ENCODE results near the gene ALDH18A1.

Gene ALDH18A1

DNA sequence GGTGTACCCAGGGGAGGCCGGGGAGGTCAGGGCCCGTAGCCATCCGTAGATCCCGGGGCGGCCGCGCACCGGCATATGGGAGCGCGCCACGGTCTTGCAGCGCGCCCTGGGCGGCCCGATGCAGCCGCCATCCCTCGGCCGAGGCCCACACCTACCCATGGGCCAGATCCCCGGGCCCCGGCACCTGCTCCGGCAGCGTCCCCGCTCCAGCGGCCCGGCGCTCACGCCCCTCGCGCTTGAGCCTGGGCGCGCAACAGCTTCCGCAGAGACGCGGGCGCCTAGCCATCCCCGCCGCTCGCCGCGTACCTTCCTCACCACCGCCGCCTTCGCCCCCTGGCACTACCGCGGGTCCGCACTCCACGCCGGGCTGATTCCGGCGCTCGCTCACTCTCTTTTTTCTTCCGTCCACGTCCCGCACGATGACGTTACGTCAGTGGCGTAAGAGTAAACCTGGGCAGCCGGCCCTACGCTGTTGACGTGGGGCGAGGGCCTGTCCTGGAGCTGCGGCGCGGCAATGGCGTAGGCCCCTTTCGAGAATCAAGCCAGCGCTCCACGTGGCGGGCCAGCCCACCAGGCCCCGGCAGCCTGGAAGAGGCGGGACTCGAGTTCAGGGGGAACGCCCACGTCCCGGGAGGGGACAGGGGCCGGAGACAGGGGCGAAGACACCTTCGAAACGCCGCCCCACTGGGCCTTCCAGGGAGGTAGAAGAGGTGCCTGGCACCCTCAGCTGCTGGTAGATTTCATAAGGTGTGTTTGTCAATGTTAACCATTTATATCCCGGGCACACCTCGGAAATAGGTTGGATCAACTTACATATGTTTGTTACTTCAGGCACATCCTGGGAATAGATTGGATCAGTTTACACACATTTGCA, at the start of gene ALDH18A1:
Gene ALDH18A1, minus strand, starts transcription at position 421 of the 874 bp plus-strand sequence. CDS start 3,334 bp downstream, outside the sequence.
- H3K79me2 ChIP-seq (ENCODE audit: insufficient read depth, low read depth): peaks cover 20% of the 10 kb centered on the region

DNA sequence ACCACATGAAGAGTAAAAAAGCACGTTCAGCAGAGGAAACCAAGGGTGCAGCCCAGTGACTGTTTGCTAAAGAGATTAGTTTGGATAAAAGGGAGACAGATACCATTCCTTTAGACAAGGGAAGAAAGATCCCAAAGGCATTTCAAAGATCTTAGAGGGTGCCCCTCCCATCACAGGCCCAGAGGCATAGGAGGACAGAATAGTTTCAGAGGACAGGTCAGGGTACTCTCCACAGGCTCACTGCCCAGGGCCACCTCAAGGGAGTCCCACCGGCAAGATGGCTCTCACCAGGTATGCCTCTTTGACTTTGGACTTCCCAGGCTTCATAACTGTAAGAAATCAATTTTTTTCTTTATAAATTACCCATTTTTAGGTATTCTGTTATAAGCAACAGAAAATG, 41.9 kb upstream of the ALDH18A1 start:
- no peaks in the 10 kb centered on the region for H3K27me3 ChIP-seq (ENCODE audit: insufficient read depth, low read depth)
- peaks cover 2% of the 10 kb centered on the region; the same call in 1 of the 2 replicates for H3K79me2 ChIP-seq (ENCODE audit: insufficient read depth, low read depth)
- no peak overlapping the region for H3K4me3 ChIP-seq (IDR thresholded peaks at IDR 0.05; ENCODE audit: insufficient read depth, low read depth, low read length)
- TF ChIP-seq, protein P1, sequence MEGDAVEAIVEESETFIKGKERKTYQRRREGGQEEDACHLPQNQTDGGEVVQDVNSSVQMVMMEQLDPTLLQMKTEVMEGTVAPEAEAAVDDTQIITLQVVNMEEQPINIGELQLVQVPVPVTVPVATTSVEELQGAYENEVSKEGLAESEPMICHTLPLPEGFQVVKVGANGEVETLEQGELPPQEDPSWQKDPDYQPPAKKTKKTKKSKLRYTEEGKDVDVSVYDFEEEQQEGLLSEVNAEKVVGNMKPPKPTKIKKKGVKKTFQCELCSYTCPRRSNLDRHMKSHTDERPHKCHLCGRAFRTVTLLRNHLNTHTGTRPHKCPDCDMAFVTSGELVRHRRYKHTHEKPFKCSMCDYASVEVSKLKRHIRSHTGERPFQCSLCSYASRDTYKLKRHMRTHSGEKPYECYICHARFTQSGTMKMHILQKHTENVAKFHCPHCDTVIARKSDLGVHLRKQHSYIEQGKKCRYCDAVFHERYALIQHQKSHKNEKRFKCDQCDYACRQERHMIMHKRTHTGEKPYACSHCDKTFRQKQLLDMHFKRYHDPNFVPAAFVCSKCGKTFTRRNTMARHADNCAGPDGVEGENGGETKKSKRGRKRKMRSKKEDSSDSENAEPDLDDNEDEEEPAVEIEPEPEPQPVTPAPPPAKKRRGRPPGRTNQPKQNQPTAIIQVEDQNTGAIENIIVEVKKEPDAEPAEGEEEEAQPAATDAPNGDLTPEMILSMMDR (conservative IDR thresholded peaks at IDR 0.05; ENCODE audit: low read depth, low read length): no peak
- H3K9ac ChIP-seq: no peak overlapping the region
- H3K4me1 ChIP-seq (ENCODE audit: low read depth, poor library complexity, severe bottlenecking): peaks cover 4% of the 10 kb centered on the region
- no peak overlapping the region for H2AFZ ChIP-seq (ENCODE audit: low read depth)
- no peaks in the 10 kb centered on the region for H4K20me1 ChIP-seq (ENCODE audit: insufficient read depth)
- H3K4me2 ChIP-seq: no peak overlapping the region
- H3K27ac ChIP-seq: no peak overlapping the region
- H3K36me3 ChIP-seq (ENCODE audit: insufficient read depth): no peaks in the 10 kb centered on the region

More for the DNA sequence above, at the start of gene ALDH18A1:
- H3K27ac ChIP-seq: peak within 1 kb of the TSS; percentile 51
- peak within 1 kb of the TSS; percentile 93 for H3K4me2 ChIP-seq
- H3K4me1 ChIP-seq (ENCODE audit: low read depth, poor library complexity, severe bottlenecking): peaks cover 10% of the 10 kb centered on the region
- no peak within 1 kb of the TSS for H3K4me3 ChIP-seq (IDR thresholded peaks at IDR 0.05; ENCODE audit: insufficient read depth, low read depth, low read length)
- no peaks in the 10 kb centered on the region for H4K20me1 ChIP-seq (ENCODE audit: insufficient read depth)
- peak within 1 kb of the TSS; percentile 89 for H3K9ac ChIP-seq
- no peaks in the 10 kb centered on the region for H3K27me3 ChIP-seq (ENCODE audit: insufficient read depth, low read depth)
- TF ChIP-seq, protein P1 (conservative IDR thresholded peaks at IDR 0.05; ENCODE audit: low read depth, low read length): no peak
- peak within 1 kb of the TSS; percentile 84 for H2AFZ ChIP-seq (ENCODE audit: low read depth)
- H3K36me3 ChIP-seq (ENCODE audit: insufficient read depth): peaks cover under 1% of the 10 kb centered on the region; the same call in 1 of the 2 replicates

DNA sequence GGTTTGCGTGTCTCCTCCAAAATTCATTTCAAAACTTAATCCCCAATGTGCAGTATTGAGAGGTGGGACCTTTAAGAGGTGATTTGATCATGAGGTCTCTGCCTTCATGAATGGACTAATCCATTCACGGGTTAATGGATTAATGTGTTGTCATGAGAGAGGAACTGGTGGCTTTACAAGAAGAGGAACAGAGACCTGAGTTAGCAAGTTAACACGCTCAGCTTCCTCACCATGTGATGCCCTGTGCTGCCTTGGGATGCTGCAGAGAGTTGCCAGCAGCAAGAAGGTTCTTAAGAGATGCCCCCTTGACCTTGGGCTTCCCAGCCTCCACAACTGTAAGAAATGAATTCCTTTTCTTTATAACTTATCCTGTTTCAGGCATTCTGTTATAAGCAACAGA, 40.9 kb upstream of the ALDH18A1 start:
- Histone ChIP-seq H3K4me2 (no peak overlapping the region), H3K9ac (no peak overlapping the region), H3K36me3 (ENCODE audit: insufficient read depth) (no peaks in the 10 kb centered on the region), H2AFZ (ENCODE audit: low read depth) (no peak overlapping the region), H3K4me3 (IDR thresholded peaks at IDR 0.05; ENCODE audit: insufficient read depth, low read depth, low read length) (no peak overlapping the region), H3K79me2 (ENCODE audit: insufficient read depth, low read depth) (peaks cover 12% of the 10 kb centered on the region; the same call in 1 of the 2 replicates), H3K27ac (no peak overlapping the region), H4K20me1 (ENCODE audit: insufficient read depth) (no peaks in the 10 kb centered on the region), H3K27me3 (ENCODE audit: insufficient read depth, low read depth) (no peaks in the 10 kb centered on the region), H3K4me1 (ENCODE audit: low read depth, poor library complexity, severe bottlenecking) (peaks cover 9% of the 10 kb centered on the region)
- TF ChIP-seq, protein P1 (conservative IDR thresholded peaks at IDR 0.05; ENCODE audit: low read depth, low read length): no peak

DNA sequence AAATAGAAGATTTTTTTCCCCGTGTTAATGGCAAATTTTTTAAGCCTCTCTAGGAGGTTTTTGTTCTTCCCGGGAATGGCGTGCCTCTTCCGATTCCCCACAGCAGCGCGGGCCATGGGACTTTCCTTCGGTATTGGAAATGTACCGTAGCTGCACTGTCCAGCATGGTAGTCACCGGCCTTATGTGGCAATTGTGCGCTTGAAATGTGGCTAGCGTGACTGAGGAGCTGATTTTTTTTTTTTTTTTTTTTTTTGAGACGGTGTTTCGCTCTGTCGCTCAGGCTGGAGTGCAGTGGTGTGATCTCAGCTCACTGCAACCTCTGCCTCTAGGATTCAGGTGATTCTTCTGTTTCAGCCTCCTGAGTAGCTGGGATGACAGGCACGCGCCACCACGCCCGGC, 38.2 kb upstream of the ALDH18A1 start:
- H3K4me3 ChIP-seq (IDR thresholded peaks at IDR 0.05; ENCODE audit: insufficient read depth, low read depth, low read length): no peak overlapping the region
- H2AFZ ChIP-seq (ENCODE audit: low read depth): peak overlapping the region; percentile 53
- peaks cover 19% of the 10 kb centered on the region for H3K4me1 ChIP-seq (ENCODE audit: low read depth, poor library complexity, severe bottlenecking)
- H3K27ac ChIP-seq: no peak overlapping the region
- no peaks in the 10 kb centered on the region for H4K20me1 ChIP-seq (ENCODE audit: insufficient read depth)
- TF ChIP-seq, protein P1 (conservative IDR thresholded peaks at IDR 0.05; ENCODE audit: low read depth, low read length): no peak
- H3K4me2 ChIP-seq: peak overlapping the region; percentile 61
- no peak overlapping the region for H3K9ac ChIP-seq
- H3K79me2 ChIP-seq (ENCODE audit: insufficient read depth, low read depth): peaks cover 19% of the 10 kb centered on the region; the same call in 1 of the 2 replicates
- no peaks in the 10 kb centered on the region for H3K27me3 ChIP-seq (ENCODE audit: insufficient read depth, low read depth)
- H3K36me3 ChIP-seq (ENCODE audit: insufficient read depth): no peaks in the 10 kb centered on the region; the same call in 1 of the 2 replicates
